Natural killer cell (primary cell): Measurements from ENCODE around the gene MXD3. TPM values are rescaled to one million over a fixed set of nuclear protein-coding genes. Genes with fewer than 3 reads are reported as not detected.

ENCODE experiments used
- ATAC-seq, 3 donors: fragments of 150-1000 bp in 2 of 3; fragments of 200-7000 bp in 1 of 3; cut with Tn5 transposase; 1 replicate in 1 of 3; 2 replicates in 2 of 3; pipeline ENCODE4 v1.10.0; 2021; ENCODE audit warnings: mild to moderate bottlenecking in 2 of 3, moderate library complexity in 2 of 3
- DNase-seq, 2 donors: peaks; one replicate each; pipeline versions ENCODE4 v3.0.0 to v3.0.0-alpha.2; 2013 to 2021; ENCODE audit warnings: mixed read lengths in 1 of 2
- H3K27ac ChIP-seq: one replicate; pipeline ENCODE4 v1.5.1; 2013; ENCODE audit warnings: mild to moderate bottlenecking, low read length
- H3K27me3 ChIP-seq: one replicate; pipeline ENCODE4 v1.6.1; 2013; ENCODE audit warnings: low read length; ENCODE audit not compliant: control insufficient read depth, insufficient read depth
- H3K36me3 ChIP-seq: one replicate; pipeline ENCODE4 v1.6.1; 2013; ENCODE audit warnings: low read length; ENCODE audit not compliant: control insufficient read depth, insufficient read depth
- H3K4me1 ChIP-seq: one replicate; pipeline ENCODE4 v1.6.1; 2013; ENCODE audit warnings: low read length; ENCODE audit not compliant: control insufficient read depth, insufficient read depth
- H3K4me3 ChIP-seq: one replicate; pipeline ENCODE4 v1.5.1; 2013; ENCODE audit warnings: low read length
- H3K9me3 ChIP-seq: one replicate; pipeline ENCODE4 v1.6.1; 2013; ENCODE audit warnings: low read length; ENCODE audit not compliant: control insufficient read depth, insufficient read depth
- H3K27ac Mint-ChIP-seq, 2 donors: one replicate each; pipeline ENCODE4 v1.8.0; 2022; ENCODE audit warnings: mild to moderate bottlenecking in 2 of 2, mixed read lengths in 2 of 2, moderate library complexity in 1 of 2
- H3K27me3 Mint-ChIP-seq, 2 donors: one replicate each; pipeline ENCODE4 v1.8.0; 2022; ENCODE audit warnings: low read depth in 2 of 2, mixed read lengths in 2 of 2
- H3K36me3 Mint-ChIP-seq: one replicate; pipeline ENCODE4 v1.8.0; 2022; ENCODE audit warnings: mixed read lengths
- H3K4me1 Mint-ChIP-seq, 2 donors: one replicate each; pipeline ENCODE4 v1.8.0; 2022; ENCODE audit warnings: mixed read lengths in 2 of 2
- H3K4me3 Mint-ChIP-seq: one replicate; pipeline ENCODE4 v1.8.0; 2022; ENCODE audit warnings: mild to moderate bottlenecking, moderate library complexity, mixed read lengths
- H3K9me3 Mint-ChIP-seq, 2 donors: one replicate each; pipeline ENCODE4 v1.8.0; 2022; ENCODE audit warnings: mixed read lengths in 2 of 2
- CTCF ChIP-seq: fragments of 200-600 bp; IDR thresholded peaks from one replicate; pipeline ENCODE4 v1.8.0; 2022; ENCODE audit warnings: antibody characterized with exemption
- WGBS: methylation state at CpG from one replicate; pipeline ENCODE4 v1.1.7; 2013; ENCODE audit warnings: missing lambda C conversion rate; ENCODE audit not compliant: insufficient coverage; 5-methylcytosine and 5-hydroxymethylcytosine counted together
- intact Hi-C: fragments of 100-400 bp; cut with micrococcal nuclease; formaldehyde crosslinking; loops from one replicate; pipeline ENCODE4 v1.14.2; 2022
- total RNA-seq, 4 donors: library from RNA; stranded (reverse); fragments of 120-200 nt in 1 of 4; gene quantifications; one replicate each; pipeline versions ENCODE4 v1.2.3 to v1.2.4, GENCODE V29; 2013 to 2022

Gene MXD3
- total RNA-seq, 3 donors from 2014 or later (not counting 1 experiment from before 2014, with no cell fraction given) = 10.9 to 15.0 (median 15.0) TPM

GRCh38 chr5:177354711-177355110, 43.0 kb upstream of the MXD3 start:
- no peak for ATAC-seq
- peaks cover 68 to 73% of the 10 kb centered on the region in 2 donors for H3K4me1 Mint-ChIP-seq
- WGBS = 88% methylated on average over 3 of the region's 3 CpGs

GRCh38 chr5:177354256-177354655, 42.6 kb upstream of the MXD3 start:
- 97% methylated on average over 2 of the region's 3 CpGs for WGBS

More at GRCh38 chr5:177354711-177355110, 43.0 kb upstream of the MXD3 start:
- Mint-ChIP-seq H3K36me3 (no peaks in the 10 kb centered on the region), H3K4me3 (no peak overlapping the region), H3K9me3 (no peaks in the 10 kb centered on the region), H3K27ac (peak overlapping the region; percentile 7 to 23), H3K27me3 (no peaks in the 10 kb centered on the region)
- Histone ChIP-seq H3K9me3 (no peaks in the 10 kb centered on the region), H3K36me3 (peaks cover 4% of the 10 kb centered on the region), H3K4me3 (no peak overlapping the region), H3K27ac (no peak overlapping the region), H3K4me1 (peaks cover 66% of the 10 kb centered on the region), H3K27me3 (no peaks in the 10 kb centered on the region)
- no peak for DNase-seq
- intact Hi-C loops = loop anchor here (5.0 kb wide), 2 partner anchors 38 to 42 kb away; partner anchors contain the start of gene MXD3
- TF ChIP-seq CTCF = no peak

GRCh38 chr5:177353093-177353492, 41.4 kb upstream of the MXD3 start:
- intact Hi-C loops = no loop called here
- H3K4me1 Mint-ChIP-seq = peaks cover 66% of the 10 kb centered on the region in 2 donors
- WGBS = 87% methylated on average over 3 of the region's 5 CpGs
- no peaks in the 10 kb centered on the region for H3K9me3 ChIP-seq
- H3K4me3 ChIP-seq = no peak overlapping the region
- no peak overlapping the region for H3K4me3 Mint-ChIP-seq
- no peaks in the 10 kb centered on the region for H3K36me3 Mint-ChIP-seq
- H3K4me1 ChIP-seq = peaks cover 54% of the 10 kb centered on the region
- ATAC-seq (no peak), DNase-seq (no peak)
- no peaks in the 10 kb centered on the region for H3K27me3 Mint-ChIP-seq
- no peaks in the 10 kb centered on the region for H3K9me3 Mint-ChIP-seq
- peaks cover 7% of the 10 kb centered on the region for H3K36me3 ChIP-seq
- no peak overlapping the region for H3K27ac ChIP-seq
- H3K27me3 ChIP-seq = no peaks in the 10 kb centered on the region
- H3K27ac Mint-ChIP-seq = no peak overlapping the region
- TF ChIP-seq CTCF = no peak

More at GRCh38 chr5:177354256-177354655, 42.6 kb upstream of the MXD3 start:
- Histone ChIP-seq H3K9me3 (no peaks in the 10 kb centered on the region), H3K27me3 (no peaks in the 10 kb centered on the region), H3K36me3 (peaks cover 4% of the 10 kb centered on the region), H3K4me1 (peaks cover 62% of the 10 kb centered on the region), H3K27ac (no peak overlapping the region), H3K4me3 (no peak overlapping the region)
- H3K27me3 Mint-ChIP-seq = no peaks in the 10 kb centered on the region
- H3K4me3 Mint-ChIP-seq = no peak overlapping the region
- intact Hi-C loops = no loop called here
- TF ChIP-seq CTCF = no peak
- ATAC-seq = no peak
- no peaks in the 10 kb centered on the region for H3K36me3 Mint-ChIP-seq
- H3K9me3 Mint-ChIP-seq = no peaks in the 10 kb centered on the region
- peak overlapping the region; percentile 7 to 23 for H3K27ac Mint-ChIP-seq
- no peak for DNase-seq
- peaks cover 68 to 73% of the 10 kb centered on the region in 2 donors for H3K4me1 Mint-ChIP-seq
